Choroid plexus epithelial cell (primary cell): ENCODE measurements around the gene MTHFD1L.
"Not testable (repeated sequence)": the region's sequence is repeated elsewhere in the genome, so short reads cannot be mapped to it uniquely, and the experiment has no call there.

ENCODE experiments used
- DNase-seq: peaks from one replicate; pipeline ENCODE4 v3.0.0-alpha.2; 2010; ENCODE audit warnings: low read depth
- H3K4me3 ChIP-seq: 2 replicates; pipeline ENCODE4 v1.5.1; 2011; ENCODE audit warnings: low read depth, mild to moderate bottlenecking, control low read depth, low read length, moderate library complexity
- TF ChIP-seq, protein P1 (sequence below): conservative IDR thresholded peaks from 2 replicates; pipeline ENCODE4 v1.5.1; 2011; ENCODE audit warnings: low read depth, mild to moderate bottlenecking, control low read depth, inconsistent platforms, low read length, moderate library complexity

Gene MTHFD1L

DNA sequence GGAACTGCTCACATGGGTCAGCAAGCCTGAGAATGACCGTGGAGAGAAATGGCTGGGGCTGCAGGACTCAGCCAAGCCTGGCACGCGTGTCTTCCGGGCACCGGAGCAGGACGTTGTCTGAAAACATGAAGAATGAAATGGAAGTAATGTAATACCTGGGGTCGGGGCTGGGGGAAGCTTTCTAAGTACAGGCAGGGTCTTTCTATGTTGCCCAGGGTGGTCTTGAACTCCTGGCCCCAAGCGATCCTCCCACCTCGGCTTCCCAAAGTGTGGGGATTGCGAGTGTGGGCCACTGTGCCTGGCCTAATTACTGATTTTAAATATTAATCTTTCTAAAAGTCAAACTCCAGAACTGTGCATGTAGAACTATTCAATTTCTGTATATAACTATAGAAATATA is 218.8 kb downstream of the MTHFD1L start:
- no peak for DNase-seq
- H3K4me3 ChIP-seq = no peak overlapping the region
- TF ChIP-seq, protein P1, sequence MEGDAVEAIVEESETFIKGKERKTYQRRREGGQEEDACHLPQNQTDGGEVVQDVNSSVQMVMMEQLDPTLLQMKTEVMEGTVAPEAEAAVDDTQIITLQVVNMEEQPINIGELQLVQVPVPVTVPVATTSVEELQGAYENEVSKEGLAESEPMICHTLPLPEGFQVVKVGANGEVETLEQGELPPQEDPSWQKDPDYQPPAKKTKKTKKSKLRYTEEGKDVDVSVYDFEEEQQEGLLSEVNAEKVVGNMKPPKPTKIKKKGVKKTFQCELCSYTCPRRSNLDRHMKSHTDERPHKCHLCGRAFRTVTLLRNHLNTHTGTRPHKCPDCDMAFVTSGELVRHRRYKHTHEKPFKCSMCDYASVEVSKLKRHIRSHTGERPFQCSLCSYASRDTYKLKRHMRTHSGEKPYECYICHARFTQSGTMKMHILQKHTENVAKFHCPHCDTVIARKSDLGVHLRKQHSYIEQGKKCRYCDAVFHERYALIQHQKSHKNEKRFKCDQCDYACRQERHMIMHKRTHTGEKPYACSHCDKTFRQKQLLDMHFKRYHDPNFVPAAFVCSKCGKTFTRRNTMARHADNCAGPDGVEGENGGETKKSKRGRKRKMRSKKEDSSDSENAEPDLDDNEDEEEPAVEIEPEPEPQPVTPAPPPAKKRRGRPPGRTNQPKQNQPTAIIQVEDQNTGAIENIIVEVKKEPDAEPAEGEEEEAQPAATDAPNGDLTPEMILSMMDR = no peak

DNA sequence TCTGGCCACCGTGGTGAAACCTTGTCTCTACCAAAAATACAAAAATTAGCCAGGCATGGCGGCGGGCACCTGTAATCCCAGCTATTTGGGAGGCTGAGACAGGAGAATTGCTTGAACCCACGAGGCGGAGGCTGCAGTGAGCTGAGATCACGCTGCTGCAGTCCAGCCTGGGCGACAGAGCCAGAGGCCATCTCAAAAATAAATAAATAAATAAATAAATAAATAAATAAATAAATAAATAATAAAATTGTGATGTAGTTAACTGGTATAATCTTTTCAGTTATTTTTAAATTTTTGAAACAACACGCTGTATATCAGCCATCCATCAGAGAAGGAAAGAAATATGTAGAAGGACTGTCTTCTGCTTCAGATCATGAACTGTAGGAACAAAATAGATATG is 221.6 kb downstream of the MTHFD1L start:
- H3K4me3 ChIP-seq, DNase-seq: not testable (repeated sequence)

DNA sequence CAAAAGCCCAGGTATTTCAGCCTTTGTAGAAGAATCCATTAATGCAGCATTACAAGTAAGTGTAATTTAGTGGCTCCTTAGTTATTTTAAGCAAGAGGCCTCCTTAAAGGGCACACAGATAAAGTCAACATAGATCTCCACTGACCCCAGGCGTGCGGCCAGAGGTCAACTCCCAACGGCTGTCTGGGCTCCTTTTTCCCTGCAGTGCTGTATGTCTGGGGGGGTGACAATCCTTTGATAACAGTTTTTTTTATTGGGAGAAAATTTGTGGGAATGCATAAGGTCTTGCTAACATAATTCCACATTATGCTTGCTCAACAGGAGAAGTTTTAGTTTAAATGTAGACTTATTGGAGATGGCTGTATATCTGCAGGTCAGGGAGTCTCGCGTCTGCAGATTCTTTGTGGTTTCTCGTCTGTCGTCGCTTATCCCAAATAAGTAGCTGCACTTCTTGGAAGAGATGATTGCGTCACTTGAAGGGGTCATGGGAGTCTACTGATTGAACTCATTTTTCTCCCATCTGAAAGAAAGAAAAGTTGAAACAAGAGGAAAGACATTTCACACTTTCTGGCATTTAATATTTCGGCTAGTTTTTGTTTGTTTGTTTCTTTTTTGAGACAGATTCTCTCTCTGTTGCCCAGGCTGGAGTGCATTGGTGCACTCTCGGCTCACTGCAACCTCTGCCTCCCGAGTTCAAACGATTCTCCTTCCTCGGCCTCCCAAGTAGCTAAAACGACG is 222.5 kb downstream of the MTHFD1L start:
- no peak overlapping the region for H3K4me3 ChIP-seq
- TF ChIP-seq, protein P1 = no peak
- peak; percentile 98 for DNase-seq

DNA sequence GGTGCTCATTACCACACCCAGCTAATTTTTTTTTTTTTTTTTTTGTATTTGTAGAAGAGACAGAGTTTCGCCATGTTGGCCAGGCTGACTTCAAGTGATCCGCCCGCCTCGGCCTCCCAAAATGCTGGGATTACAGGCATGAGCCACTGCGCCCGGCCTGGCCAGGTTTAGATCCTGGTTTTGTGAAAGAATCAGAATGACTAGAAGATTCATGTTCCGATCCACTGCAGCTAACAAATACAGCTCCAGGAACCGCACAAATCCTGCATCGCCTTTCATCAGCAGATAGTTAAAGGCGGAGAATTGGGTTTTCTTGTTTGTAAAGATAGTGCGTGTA is 223.1 kb downstream of the MTHFD1L start:
- no peak overlapping the region for H3K4me3 ChIP-seq
- TF ChIP-seq, protein P1 = no peak
- no peak for DNase-seq

DNA sequence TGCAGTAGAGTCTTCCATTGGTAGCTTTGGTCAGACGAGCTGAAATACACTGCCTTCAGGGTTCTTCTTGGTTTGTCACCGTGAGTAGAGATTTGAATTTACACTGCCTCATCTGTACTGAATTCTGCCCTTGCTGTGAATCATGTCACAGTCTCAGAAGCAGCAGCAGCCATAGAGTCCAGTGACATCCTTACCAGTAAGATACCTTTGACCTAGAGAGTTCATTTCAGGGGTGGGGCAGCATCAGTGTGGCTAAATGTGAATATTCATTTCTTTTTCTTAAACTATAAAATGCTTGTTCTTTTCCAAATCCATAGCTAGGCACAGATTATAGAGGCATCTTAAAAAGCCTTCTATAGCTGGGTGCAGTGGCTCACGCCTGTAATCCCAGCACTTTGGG is 223.5 kb downstream of the MTHFD1L start:
- no peak overlapping the region for H3K4me3 ChIP-seq
- DNase-seq = no peak
- TF ChIP-seq, protein P1 = no peak

DNA sequence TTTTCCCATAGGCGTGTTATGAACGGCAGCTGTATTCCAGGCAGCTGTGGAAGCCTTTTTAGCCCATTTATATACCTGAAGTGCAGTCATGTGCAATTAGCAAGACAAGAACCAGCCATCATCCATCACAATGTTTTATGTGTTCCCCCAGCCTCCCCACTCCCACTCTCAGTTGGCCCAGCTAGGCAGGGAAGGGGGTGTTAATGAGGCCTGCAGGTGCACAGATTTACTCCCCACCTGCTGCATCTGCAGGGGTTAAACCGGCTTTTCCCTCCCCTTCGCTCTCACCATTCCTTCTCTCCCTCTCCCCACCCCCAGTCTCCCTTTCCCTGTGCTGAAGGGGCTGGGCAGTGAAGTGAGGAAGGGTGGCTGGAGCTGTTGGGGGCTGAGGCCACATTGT is 224.5 kb downstream of the MTHFD1L start:
- no peak overlapping the region for H3K4me3 ChIP-seq
- TF ChIP-seq, protein P1 = no peak
- DNase-seq = no peak

DNA sequence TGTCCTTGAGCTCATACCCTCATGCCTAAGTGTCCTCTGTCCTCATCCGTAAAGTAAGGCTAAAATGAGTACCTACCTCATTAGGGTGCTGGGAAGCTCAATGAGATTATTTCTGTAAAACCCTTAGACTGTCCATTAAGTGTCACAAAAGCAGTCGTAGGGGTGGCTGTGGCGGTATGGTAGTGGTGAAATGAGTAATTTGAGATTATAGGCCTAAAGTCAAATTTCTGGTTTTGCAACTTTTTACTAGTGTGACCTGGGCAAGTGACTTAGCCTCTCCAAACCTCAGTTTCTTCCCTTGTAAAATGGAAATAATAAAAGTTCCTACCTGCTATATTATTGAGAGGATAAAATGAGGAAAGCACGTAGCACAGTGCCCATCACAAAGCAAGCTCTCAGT is 226.1 kb downstream of the MTHFD1L start:
- H3K4me3 ChIP-seq = no peak overlapping the region
- TF ChIP-seq, protein P1 = no peak
- no peak for DNase-seq
